Activated T-helper 2 cell treated with anti-CD3 and anti-CD28 coated beads, Interferon-gamma antibody, Interleukin-2, Interleukin-4, amounts not matched to agents 10 μg/mL and 5 μg/mL and 100 μg/mL, durations not matched to agents 14 hours and 24 hours and 36 hours (primary cell): ENCODE measurements around the gene LGALS7B. TPM values are rescaled to one million over a fixed set of nuclear protein-coding genes. Genes with fewer than 3 reads are reported as not detected.
"Not testable (repeated sequence)": the region's sequence is repeated elsewhere in the genome, so short reads cannot be mapped to it uniquely, and the experiment has no call there.

Source experiments
- DNase-seq: peaks from one replicate; pipeline ENCODE4 v3.0.0; 2021; ENCODE audit warnings: low spot score
- H3K27ac Mint-ChIP-seq: one replicate; pipeline ENCODE4 v1.8.0; 2021; ENCODE audit warnings: mixed read lengths
- H3K27me3 Mint-ChIP-seq: one replicate; pipeline ENCODE4 v1.8.0; 2021; ENCODE audit warnings: low read depth, mixed read lengths
- H3K36me3 Mint-ChIP-seq: one replicate; pipeline ENCODE4 v1.8.0; 2021; ENCODE audit warnings: low read depth, mixed read lengths
- H3K4me1 Mint-ChIP-seq: one replicate; pipeline ENCODE4 v1.8.0; 2021; ENCODE audit warnings: low read depth, mixed read lengths
- H3K4me3 Mint-ChIP-seq: one replicate; pipeline ENCODE4 v1.8.0; 2021; ENCODE audit warnings: low read depth, mild to moderate bottlenecking, moderate library complexity, mixed read lengths
- H3K9me3 Mint-ChIP-seq: one replicate; pipeline ENCODE4 v1.8.0; 2021; ENCODE audit warnings: mixed read lengths
- intact Hi-C: fragments of 100-400 bp; cut with micrococcal nuclease; formaldehyde crosslinking; loops from one replicate; pipeline ENCODE4 v1.15.1; 2023
- total RNA-seq: library from RNA; stranded (reverse); gene quantifications from 2 replicates; pipeline ENCODE4 v1.2.3, GENCODE V29; 2022

LGALS7B gene
- total RNA-seq, 1 donor from 2014 or later, result not detected

DNA sequence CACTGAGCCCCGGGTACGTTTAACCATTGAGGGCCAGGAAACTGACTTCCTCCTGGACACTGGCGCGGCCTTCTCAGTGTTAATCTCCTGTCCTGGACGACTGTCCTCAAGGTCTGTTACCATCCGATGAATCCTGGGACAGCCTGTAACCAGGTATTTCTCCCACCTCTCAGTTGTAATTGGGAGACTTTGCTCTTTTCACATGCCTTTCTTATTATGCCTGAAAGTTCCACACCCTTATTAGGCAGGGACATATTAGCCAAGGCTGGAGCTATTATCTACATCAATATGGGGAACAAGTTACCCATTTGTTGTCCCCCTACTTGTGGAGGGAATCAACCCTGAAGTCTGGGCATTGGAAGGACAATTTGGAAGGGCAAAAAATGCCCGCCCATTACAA lies 36.9 kb downstream of the LGALS7B start:
- DNase-seq, H3K4me3 Mint-ChIP-seq, H3K27ac Mint-ChIP-seq, H3K9me3 Mint-ChIP-seq, intact Hi-C loops, H3K27me3 Mint-ChIP-seq: not testable (repeated sequence)
- Mint-ChIP-seq H3K4me1 (peaks cover 12% of the 10 kb centered on the region), H3K36me3 (peaks cover 69% of the 10 kb centered on the region)

DNA sequence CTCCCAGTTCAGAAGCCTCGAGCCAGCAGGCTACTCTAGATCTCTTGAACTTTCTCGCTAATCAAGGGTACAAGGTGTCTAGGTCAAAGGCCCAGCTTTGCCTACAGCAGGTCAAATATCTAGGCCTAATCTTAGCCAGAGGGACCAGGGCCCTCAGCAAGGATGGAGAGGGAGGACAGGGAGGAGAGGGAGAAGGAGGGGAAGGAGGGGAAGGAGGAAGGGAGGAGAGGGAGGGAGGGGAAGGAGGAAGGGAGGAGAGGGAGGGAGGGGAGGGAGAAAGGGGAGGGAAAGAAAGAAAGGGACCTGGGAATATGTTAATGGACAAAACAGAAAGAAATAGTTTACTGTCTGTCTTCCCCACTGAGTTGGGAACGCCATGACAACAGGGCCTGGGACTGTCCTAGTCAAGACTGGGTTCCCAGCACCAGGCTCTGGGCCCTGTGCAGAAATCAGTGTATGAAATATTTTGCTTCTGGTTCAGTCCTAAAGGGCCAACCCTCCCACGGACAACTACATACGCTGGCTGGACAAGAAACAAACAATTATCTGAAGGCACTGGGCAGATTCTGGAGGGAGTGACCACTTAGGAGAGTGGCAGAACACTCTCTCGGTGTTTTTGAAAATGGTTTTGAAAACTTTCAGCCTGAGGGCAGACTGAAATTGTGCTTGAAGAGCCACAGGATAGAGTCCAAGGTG lies 38.0 kb downstream of the LGALS7B start:
- no peak overlapping the region for H3K4me3 Mint-ChIP-seq
- intact Hi-C loops, result no loop called here
- DNase-seq, result no peak
- peak overlapping the region; percentile 42 for H3K27ac Mint-ChIP-seq
- peaks cover 18% of the 10 kb centered on the region for H3K4me1 Mint-ChIP-seq
- H3K36me3 Mint-ChIP-seq, result peaks cover 69% of the 10 kb centered on the region
- H3K9me3 Mint-ChIP-seq, result no peaks in the 10 kb centered on the region
- H3K27me3 Mint-ChIP-seq, result no peaks in the 10 kb centered on the region

DNA sequence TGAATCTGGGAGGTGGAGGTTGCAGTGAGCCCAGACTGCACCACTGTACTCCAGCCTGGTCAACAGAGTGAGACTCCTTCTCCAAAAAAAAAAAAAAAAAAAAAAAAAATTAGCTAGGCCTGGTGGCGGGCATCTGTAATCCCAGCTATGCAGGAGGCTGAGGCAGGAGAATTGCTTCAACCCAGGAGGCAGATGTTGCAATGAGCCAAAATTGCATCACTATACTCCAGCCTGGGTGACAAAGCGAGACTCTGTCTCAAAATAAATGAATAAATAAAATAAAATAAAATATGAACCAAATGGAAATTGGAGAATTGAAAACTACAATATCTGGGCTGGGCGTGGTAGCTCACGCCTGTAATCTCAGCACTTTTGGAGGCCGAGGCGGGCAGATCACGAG lies 40.2 kb downstream of the LGALS7B start:
- Mint-ChIP-seq H3K4me3 (peak overlapping the region; percentile 8), H3K36me3 (peaks cover 52% of the 10 kb centered on the region), H3K4me1 (peaks cover 21% of the 10 kb centered on the region)
- DNase-seq, H3K27ac Mint-ChIP-seq, H3K27me3 Mint-ChIP-seq, intact Hi-C loops, H3K9me3 Mint-ChIP-seq: not testable (repeated sequence)

DNA sequence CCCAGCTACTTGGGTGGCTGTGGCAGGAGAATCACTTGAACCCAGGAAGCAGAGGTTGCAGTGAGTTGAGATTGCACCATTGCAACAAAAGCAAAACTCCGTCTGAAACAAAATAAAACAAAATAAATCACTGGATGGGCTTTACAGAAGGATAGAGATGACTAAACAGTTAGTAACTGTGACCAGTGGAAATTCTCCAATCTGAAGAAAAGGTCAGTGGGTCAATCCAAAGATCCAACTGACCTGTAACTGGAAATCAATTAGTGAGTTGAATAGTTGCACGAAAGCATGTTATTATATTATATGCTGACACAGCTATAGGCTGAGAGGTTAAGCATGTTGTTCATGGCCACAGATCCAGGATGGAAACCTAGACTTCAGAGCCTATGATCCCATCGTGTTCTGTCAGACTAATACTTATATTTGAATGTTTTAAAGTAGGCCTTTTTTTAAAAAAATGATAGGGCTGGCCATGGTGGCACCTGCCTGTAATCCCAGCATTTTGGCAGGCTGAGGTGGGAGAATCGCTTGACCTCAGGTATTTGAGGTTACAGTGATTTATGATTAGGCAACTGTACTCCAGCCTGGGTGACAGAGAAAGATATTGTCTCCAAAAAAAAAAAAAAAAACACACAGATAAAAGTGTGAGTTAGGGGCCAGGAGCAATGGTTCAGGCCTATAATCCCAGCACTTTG lies 41.2 kb downstream of the LGALS7B start:
- peaks cover 42% of the 10 kb centered on the region for H3K36me3 Mint-ChIP-seq
- H3K27me3 Mint-ChIP-seq, result no peaks in the 10 kb centered on the region
- peak overlapping the region; percentile 90 for H3K4me3 Mint-ChIP-seq
- peaks cover 21% of the 10 kb centered on the region for H3K4me1 Mint-ChIP-seq
- no peak overlapping the region for H3K27ac Mint-ChIP-seq
- no peak for DNase-seq
- H3K9me3 Mint-ChIP-seq, result no peaks in the 10 kb centered on the region
- intact Hi-C loops, result loop anchor here (5.0 to 10.0 kb wide), 2 partner anchors 93 to 275 kb away; no protein-coding TSS in a partner anchor

DNA sequence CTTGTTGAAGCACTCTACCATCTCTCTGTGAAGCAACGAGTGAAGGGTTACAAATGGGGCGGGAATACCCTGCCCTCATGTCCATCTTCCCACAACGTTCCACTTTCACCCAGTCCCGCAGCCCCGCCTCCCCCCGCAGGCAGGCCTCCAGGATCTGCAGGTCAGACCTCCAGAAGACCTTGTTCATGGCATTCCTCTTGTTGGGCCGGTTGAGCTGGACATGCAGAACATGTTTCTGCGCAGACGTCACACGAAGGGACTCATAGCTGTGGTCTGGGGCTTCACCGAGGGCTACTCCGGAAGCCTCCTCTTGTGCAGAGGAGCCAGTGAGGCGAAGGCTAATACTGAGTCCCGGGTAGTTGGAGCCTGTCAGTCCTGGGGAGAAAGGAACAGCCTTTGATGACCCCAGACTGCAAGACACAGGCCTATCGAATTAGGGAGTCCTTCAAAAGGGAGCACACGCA lies 42.2 kb downstream of the LGALS7B start:
- H3K4me3 Mint-ChIP-seq, result peak overlapping the region; percentile 90
- intact Hi-C loops, result loop anchor here (1.0 to 10.0 kb wide), 5 partner anchors 19 to 276 kb away; partner anchors contain the start of genes NFKBIB and SIRT2
- no peaks in the 10 kb centered on the region for H3K9me3 Mint-ChIP-seq
- peaks cover 49% of the 10 kb centered on the region for H3K36me3 Mint-ChIP-seq
- H3K4me1 Mint-ChIP-seq, result peaks cover 21% of the 10 kb centered on the region
- no peaks in the 10 kb centered on the region for H3K27me3 Mint-ChIP-seq
- peak overlapping the region; percentile 98 for H3K27ac Mint-ChIP-seq
- DNase-seq, result peak; percentile 35

DNA sequence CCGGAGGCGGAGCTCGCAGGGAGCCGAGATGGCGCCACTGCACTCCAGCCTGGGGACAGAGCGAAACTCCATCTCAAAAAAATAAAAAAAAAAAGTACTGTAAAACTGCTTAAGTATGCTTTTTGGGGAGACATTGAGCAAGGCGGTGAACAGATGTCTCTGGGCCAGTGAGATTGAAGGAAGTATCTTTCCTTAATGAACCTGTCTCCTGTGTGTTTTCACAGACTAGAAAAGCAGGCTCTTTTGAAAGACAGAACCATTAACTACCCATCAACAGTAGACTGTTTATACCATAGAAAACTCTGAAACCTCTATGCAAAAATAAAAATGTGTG lies 44.1 kb downstream of the LGALS7B start:
- no peaks in the 10 kb centered on the region for H3K9me3 Mint-ChIP-seq
- H3K36me3 Mint-ChIP-seq, result peaks cover 50% of the 10 kb centered on the region
- H3K4me1 Mint-ChIP-seq, result peaks cover 18% of the 10 kb centered on the region
- intact Hi-C loops, result loop anchor here (5.0 to 10.0 kb wide), 2 partner anchors 96 to 278 kb away; no protein-coding TSS in a partner anchor
- H3K4me3 Mint-ChIP-seq, result no peak overlapping the region
- no peak for DNase-seq
- H3K27me3 Mint-ChIP-seq, result no peaks in the 10 kb centered on the region
- peak overlapping the region; percentile 46 for H3K27ac Mint-ChIP-seq

DNA sequence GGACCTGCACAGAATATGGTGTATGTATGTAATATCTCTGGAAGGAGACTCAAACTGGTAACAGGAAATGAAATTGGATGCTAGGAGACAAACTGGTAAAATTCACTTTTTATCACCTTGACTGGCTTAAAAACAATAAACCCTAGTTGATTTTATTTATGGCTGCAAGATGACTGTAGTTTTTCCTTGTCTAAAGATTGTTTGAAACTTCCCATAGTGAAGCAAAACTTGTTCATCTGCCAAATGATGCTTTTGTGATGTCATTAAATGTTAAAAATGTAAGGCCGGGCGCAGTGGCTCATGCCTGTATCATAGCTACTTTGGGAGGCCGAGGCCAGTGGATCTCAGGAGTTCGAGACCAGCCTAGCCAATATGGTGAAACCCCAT lies 45.1 kb downstream of the LGALS7B start:
- Mint-ChIP-seq H3K4me1 (peaks cover 23% of the 10 kb centered on the region), H3K4me3 (no peak overlapping the region)
- intact Hi-C loops, result loop anchor here (5.0 to 10.0 kb wide), 2 partner anchors 97 to 279 kb away; no protein-coding TSS in a partner anchor

DNA sequence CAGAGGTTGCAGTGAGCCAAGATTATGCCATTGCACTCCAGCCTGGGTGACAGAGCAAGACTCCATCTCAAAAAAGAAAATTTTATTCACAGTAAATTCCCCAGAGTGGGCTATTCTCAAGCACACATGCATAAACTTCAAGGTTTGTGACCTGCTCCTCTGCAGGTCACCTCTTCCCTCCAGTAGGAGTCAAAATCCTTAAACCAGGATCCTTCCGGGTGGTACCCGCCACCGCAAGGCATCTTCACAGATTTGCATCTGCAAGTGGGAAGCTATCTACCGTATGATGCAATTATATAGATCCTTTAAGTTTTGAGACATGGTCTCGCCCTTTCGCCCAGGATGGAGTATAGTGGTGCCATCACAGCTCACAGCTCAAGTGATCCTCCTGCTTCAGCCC lies 45.6 kb downstream of the LGALS7B start:
- peaks cover 57% of the 10 kb centered on the region for H3K36me3 Mint-ChIP-seq
- peaks cover 28% of the 10 kb centered on the region for H3K4me1 Mint-ChIP-seq
- intact Hi-C loops, result loop anchor here (5.0 to 10.0 kb wide), 2 partner anchors 97 to 280 kb away; no protein-coding TSS in a partner anchor
- no peaks in the 10 kb centered on the region for H3K9me3 Mint-ChIP-seq
- no peak overlapping the region for H3K4me3 Mint-ChIP-seq
- H3K27ac Mint-ChIP-seq, result no peak overlapping the region
- H3K27me3 Mint-ChIP-seq, result no peaks in the 10 kb centered on the region
- no peak for DNase-seq

More for the DNA sequence above, 45.1 kb downstream of the LGALS7B start:
- no peaks in the 10 kb centered on the region for H3K27me3 Mint-ChIP-seq
- H3K36me3 Mint-ChIP-seq, result peaks cover 55% of the 10 kb centered on the region
- DNase-seq, result no peak
- H3K9me3 Mint-ChIP-seq, result no peaks in the 10 kb centered on the region
- no peak overlapping the region for H3K27ac Mint-ChIP-seq

DNA sequence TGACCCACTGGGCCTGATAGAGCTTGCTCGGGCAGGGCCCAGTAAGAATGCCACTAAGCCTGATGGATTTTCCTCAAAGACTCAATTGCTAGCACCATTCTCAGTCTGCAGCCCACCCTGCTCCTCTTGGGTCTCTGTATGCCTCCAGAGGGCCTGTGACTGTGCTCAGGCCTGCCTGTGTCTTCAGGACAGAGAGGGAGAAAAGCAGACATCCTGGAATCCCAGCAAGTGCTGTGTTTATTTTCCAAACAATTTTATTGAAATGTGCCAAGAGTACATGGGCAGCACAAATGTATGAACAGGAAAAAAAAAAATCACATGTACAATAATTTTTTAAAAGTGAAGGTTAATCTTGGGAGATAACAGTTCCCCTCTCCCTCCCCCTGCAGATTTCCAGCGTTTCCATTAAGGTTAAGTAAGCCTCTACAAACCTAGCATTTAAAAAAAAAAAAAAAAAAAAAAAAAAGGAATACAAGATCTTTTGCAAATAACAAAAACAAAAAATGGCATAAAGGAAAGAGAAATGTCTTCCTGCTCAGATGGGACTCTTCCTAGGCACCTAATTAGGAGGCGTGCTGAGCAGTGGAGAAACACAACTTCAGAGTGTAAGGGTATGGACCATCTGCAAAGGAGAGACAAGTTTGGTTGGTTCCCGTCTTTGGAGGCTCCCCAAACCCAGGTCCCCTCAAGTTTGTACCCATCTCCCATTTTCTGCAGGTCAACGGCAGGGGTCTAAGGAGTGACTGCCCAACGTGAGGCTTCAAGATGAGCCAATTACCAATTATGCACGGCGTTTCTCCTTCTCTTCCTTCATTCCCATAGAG lies 47.4 kb downstream of the LGALS7B start:
- no peak overlapping the region for H3K4me3 Mint-ChIP-seq
- intact Hi-C loops, result loop anchor here (10.0 kb wide), 1 partner anchor 282 kb away; no protein-coding TSS in a partner anchor
- peaks cover 65% of the 10 kb centered on the region for H3K36me3 Mint-ChIP-seq
- peaks cover 30% of the 10 kb centered on the region for H3K4me1 Mint-ChIP-seq
- H3K27me3 Mint-ChIP-seq, result no peaks in the 10 kb centered on the region
- H3K9me3 Mint-ChIP-seq, result no peaks in the 10 kb centered on the region
- DNase-seq, result no peak
- no peak overlapping the region for H3K27ac Mint-ChIP-seq

DNA sequence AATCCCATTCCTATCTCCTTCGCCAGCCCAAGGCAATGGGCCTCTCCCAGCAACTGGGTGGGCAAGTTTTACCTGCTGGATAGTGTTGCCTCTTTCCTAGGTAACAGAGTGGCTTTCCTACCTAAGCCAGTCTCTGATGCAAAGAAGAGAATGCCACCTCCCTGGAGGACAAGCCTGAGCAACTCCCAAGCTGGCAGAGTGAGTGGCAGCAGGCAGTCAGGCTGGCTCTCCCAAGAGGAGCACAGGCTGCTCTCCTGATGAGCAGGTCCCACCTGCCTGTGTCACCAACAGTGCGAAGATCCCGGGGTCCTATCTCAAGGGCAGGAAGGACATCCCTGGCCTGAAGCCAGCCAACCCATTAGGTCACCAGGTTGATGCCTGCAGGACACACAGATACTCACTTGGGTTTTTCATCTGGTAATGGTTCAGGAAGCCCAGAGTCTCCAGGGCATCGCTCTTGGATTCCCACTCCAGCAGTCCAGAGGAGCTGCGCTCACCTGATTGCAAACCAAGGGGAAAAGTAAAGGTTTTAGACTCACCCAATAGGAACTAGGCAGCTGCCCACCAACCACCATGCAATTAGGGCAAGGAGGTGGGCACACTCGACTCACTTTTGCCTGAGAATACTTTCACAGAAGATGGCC lies 48.1 kb downstream of the LGALS7B start:
- H3K36me3 Mint-ChIP-seq, result peaks cover 70% of the 10 kb centered on the region
- no peak overlapping the region for H3K4me3 Mint-ChIP-seq
- no peak for DNase-seq
- intact Hi-C loops, result loop anchor here (10.0 kb wide), 1 partner anchor 282 kb away; no protein-coding TSS in a partner anchor
- H3K4me1 Mint-ChIP-seq, result peaks cover 31% of the 10 kb centered on the region
- H3K27ac Mint-ChIP-seq, result peak overlapping the region; percentile 75
- no peaks in the 10 kb centered on the region for H3K27me3 Mint-ChIP-seq
- no peaks in the 10 kb centered on the region for H3K9me3 Mint-ChIP-seq

DNA sequence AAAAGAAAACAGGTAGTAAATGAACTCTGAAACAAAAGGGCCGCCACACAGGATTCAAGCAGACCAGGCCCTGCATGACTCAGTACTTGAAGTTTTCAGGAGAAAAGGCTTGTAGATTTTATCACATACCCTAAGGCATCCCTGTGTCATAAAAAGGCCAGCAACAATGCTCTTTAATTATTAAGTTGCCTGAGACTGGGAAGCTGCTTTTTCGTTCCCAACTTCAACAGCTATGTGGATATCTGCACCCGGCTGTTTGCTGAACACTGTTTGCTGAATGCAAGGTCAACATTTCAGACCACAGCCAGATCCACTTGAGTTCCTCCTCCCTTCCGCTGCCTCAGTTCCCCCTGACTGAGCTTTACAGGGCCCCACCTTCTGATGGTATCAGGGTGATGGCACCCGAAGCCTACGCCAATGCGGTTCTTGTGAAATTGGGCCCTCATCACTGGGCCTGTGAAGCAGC lies 48.7 kb downstream of the LGALS7B start:
- no peak for DNase-seq
- H3K9me3 Mint-ChIP-seq, result no peaks in the 10 kb centered on the region
- no peaks in the 10 kb centered on the region for H3K27me3 Mint-ChIP-seq
- peaks cover 73% of the 10 kb centered on the region for H3K36me3 Mint-ChIP-seq
- intact Hi-C loops, result loop anchor here (10.0 kb wide), 1 partner anchor 283 kb away; no protein-coding TSS in a partner anchor
- no peak overlapping the region for H3K4me3 Mint-ChIP-seq
- H3K27ac Mint-ChIP-seq, result peak overlapping the region; percentile 75
- H3K4me1 Mint-ChIP-seq, result peaks cover 33% of the 10 kb centered on the region
